Kidney capillary endothelial cell (primary cell): Measurements from ENCODE around the gene TBL1X.
"Not testable (repeated sequence)": the region's sequence is repeated elsewhere in the genome, so short reads cannot be mapped to it uniquely, and the experiment has no call there.

ENCODE experiments used
- DNase-seq: peaks from one replicate; pipeline ENCODE4 v3.0.0-alpha.2; 2018; ENCODE audit warnings: low spot score

Gene TBL1X

DNA sequence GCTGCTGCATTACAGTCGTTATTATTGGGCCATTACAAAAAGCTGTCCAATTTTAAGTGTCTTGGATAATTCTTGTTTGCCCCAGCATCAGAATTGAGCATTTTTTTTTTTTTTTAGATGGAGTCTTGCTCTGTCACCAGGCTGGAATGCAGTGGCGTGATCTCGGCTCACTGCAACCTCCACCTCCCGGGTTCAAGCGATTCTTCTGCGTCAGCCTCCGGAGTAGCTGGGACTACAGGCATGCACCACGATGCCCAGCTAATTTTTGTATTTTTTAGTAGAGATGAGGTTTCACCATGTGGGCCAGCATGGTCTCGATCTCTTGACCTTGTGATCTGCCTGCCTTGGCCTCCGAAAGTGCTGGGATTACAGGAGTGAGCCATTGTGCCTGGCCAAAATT lies 71.3 kb downstream of the TBL1X start:
- DNase-seq = not testable (repeated sequence)

DNA sequence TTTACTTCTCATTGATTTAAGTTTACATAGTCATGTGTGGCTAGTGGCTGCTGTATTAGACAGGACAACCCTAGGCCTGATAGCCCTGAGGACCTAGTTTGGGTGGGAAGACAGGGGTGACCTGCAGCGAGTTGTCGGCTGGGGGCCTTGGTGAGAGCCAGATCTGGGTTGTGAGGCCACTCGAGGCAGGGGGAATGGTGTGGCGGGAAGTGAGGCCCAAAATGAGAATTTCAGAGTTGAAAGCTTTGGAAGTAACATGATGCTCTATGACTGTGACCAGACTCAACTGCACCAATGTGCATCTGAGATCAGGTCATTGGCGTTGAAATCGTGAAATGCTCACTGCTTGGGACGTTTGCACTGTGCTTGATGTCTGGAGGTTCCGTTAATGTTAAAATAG lies 72.9 kb downstream of the TBL1X start:
- DNase-seq = no peak

DNA sequence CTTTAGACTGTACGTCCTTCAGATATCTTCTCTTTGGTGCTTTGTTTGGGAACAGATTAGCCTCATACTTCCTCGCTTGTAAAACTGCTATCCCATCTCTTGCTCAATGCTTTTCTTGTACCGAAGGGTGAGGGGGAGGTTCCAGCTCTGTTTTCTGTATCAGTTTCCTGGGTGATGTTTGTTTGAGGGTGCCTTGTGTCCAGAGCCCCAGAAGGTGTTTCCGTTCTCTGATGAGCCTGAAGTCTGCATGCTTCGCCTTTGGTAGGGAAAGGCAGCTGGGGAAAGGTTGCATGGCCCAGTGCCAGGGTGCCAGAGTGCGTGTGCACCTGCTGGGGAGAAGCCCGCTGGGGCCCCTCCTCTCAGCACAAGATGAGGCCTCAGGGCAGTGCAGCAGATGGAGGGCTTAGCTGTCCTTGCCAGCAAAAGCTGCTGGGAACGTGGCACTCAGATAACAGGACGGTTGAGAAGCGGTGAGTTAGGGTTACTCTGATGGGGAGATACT lies 73.7 kb downstream of the TBL1X start:
- no peak for DNase-seq

DNA sequence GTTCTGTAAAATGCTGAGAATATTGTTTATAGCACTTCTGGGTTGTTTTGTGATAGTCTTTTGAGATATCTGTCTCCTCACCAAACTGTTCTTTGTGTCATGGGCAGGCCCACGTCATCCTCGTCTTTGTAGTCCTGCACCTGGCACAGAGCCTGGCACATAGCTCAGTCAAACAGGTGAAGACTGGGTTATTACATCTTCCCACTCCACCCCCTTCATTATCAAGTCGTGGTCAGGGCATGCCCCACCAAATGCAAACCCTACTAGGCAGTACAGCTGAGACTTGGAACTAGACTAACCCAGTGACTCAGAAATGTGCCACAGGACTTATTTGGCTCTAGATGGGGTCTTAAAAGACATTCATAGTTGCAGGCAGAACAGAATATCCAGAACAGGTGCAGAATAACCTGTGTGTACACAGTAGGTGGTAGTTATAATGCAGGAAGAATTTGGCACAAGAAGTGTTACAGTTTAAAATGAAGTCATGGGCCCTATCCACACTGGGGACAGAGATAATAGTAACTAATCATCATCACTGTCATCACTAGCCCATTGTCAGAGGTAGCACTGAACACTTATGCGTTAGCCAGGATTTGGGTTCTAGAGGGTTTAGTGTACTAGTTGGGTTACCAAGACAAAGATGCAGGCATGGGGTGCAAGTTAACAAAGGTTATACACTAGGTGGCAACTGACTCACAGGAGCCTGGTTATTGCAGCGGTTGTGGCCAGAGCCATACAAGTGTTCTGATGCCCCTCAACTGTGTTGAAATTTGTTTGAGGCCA lies 74.9 kb downstream of the TBL1X start:
- DNase-seq = no peak

DNA sequence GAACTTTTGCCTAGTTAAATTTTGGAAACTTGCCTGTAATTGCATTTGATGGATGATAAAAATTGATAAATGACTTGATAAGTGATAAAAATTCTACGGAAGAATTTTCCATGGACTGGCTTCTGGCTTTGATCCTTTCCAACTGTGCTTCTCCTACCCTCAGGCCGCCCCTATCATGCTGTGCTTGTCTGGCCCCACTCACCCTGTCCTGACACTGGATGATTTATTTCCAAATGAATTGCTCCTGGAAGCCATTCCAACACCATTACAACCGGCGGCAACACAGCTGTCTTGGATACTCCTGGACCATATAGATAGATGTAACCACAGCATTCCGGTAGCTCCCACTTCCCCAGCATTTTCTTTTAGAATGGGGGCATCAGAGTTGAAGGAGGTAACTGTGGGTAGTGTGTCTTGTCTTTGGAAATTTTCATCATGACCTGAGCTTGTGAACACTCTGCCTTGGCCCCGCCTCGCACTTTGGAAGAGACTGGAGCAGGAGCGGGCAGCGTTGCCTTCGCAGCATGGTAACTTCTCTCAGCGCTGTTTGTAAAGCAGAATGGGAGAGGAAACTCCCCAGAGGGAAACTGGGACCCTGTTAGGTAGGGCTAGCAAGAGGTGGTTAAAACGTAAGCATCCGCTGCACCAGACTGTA lies 77.4 kb downstream of the TBL1X start:
- DNase-seq = no peak

DNA sequence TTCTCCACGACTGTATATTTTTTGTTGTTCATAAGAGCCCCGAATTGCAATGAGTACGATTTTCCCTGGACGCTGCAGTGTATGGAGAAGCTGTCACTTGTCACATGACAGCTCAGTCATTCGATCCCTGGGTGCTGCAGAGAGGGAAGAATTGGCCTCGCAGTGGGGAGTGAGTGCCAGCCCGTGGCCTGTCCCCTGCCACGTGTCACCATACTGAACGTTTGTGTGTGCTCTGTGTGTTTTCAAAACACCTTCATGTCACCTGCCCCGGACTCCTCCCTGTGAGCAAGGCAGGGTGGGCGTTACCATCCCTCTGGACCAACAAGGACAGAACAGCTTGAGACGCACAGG lies 77.9 kb downstream of the TBL1X start:
- no peak for DNase-seq

DNA sequence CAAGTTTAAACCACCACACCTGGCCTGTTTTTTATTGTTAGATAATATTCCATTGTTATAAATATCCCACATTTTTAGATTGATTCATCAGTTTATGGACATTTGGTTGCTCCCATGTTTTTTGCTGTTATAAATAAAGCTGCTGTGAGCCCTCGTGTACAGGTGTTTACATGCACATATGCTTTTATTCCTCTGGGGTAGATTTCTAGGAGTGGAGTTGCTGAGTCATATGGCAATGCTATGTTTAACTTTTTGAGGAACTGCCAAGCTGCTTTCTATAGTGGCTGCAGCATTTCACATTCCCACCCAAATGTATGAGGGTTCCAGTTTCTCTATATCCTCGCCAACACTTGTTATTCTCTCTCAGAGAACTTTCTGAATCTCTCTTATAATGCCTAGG lies 90.5 kb downstream of the TBL1X start:
- DNase-seq = no peak

DNA sequence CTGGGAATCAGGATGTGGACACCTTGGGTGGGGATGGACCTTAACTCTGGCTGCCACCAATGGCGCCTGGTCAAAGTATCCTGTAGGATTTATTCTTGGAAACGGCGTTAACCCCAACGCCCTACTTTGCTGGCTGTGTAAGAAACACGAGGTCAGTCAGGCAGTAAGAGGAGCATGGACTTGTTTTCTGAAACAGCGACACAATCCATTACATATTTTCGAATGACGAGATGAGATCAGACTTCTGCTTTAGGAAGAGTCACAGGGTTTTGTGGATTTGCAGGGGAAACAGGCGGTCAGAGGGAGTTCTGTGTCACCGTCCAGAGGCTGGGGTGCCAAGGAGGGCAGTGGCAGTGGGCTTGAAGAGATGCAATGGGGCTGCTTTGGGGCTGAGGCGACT lies 92.2 kb downstream of the TBL1X start:
- DNase-seq = no peak

DNA sequence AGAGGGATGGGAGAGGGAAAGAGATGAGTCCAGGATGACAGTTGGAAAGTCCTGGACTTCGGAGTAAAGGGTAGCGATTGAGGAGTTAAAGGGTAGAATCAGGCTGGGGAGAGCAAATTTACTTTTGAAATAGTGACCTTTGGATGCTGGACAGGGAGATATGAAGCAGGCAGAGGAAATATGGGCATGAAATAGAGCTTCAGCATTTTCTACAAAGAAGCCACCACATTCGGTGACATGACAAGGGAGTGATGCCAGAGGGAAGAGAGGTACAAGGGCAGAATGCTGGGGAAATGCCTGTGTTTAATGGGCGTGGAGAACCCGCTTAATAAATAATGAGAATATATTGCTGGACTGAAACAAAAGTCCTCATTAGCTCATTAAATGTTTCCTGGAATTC lies 92.7 kb downstream of the TBL1X start:
- DNase-seq = no peak

DNA sequence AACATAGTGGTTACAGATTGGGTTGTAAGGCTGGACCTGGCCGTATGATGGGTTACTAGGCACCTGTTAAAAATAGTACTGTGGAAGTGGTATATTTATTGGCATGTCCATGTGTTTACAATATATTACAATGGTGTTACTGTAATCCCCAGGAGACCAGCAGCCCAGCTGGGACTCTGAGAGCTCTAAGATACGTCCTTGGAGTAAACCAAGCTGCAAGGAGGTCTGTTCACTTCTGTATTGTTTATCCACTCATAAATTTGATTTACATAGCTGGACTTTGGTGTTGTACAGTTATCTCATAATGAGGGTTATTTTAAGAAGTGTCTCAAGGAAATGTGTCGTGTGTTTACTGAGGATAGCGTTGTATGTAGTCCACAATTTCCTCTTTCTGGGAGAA lies 93.8 kb downstream of the TBL1X start:
- no peak for DNase-seq

DNA sequence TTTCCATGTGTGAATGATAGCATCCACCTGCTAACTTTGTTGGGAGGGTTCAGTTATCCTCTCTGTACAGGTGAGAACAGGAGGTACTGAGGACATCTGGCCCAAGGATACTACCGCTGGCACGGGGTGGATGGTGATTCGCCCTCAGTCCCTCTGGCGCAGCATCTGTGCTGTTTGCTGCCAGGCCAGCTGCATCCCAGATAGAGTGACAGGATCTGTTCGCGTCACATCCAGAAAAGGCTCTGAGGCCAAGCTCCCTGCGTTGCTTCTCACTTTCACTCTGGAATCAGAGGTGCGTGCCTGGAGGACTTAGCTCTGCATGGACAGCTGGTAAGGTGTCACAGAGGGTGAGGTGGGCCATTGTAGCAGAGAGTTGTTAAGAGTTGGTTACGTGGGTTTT lies 95.4 kb downstream of the TBL1X start:
- no peak for DNase-seq

DNA sequence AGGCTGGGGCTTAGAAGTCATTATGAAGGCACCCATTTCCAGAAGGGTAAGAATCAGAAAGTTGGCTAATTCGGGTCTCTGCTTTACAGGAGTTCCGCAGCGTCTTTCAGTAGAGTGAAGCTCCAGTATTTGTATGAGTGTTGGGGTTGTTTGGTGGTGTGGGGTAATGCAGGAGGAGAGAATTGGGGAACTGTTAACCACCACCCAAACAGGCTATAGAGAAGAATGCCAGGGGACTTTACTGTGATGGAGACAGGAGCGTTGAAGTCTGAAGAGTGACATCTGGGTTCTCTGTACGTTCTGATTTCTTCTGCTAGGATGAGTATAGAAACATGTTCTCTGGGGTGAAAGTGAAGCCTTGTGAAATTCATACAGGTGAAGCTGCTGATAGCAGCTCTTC lies 96.3 kb downstream of the TBL1X start:
- no peak for DNase-seq

DNA sequence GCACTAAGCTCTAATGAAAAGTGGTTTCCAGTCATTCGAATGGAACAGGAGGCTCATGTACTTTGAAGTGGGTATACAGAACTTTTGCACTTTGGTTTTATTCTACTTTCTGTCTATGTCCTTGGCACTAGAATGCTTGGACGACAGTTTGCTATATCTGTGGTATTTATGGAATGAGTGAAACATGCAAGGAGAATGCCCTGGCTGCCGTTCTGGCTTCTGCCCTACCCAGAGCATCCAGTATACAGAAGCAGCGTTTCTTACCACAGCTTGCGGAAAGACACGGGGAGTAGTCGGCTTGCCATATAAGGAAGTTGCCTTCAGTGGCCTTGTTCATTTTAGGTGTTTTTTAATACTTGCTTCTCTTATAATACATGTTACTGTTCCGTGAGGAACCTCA lies 98.0 kb downstream of the TBL1X start:
- DNase-seq = no peak

DNA sequence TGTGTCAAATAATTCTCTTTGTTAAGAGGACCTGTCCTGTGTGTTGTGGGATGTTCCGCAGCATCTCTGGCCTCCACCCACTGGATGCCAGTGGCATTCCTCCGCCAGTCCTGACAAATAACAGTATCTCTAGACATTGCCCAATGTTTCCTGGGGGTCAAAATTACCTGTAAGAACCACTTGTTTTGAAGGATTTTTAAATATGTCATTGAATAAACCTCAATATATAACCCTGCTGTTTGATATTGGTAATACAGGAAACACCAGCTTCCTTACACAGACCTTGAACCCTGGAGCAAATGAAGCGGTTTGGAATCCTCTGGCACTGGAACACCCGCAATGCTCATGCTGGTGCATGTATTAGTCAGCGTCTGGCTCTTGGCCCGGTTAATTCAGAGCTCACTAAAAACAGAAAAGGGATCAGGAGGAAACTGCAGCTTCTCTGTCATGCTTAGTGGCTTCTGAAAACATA lies 101.3 kb downstream of the TBL1X start:
- DNase-seq = peak; percentile 55

DNA sequence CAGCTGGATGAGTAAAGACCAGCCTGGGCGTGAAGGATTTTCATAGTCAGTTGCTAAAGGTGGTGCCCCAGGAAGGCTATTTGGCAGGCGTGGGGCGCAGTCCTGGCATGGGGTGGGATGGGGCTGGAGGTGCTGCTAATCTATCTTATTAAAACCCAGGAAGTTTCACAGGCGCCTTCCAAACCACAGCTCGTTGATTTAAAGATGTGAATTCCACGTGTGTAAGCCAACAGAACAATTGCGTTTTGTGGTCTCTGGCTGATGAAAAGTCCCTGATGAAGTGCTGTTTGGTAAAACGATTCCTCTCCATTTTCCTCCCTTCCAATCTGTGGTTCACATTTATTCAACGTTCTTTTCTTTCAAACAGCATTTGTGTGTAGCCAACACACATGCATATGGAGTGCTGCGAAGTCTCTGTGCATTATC lies 105.0 kb downstream of the TBL1X start:
- no peak for DNase-seq

DNA sequence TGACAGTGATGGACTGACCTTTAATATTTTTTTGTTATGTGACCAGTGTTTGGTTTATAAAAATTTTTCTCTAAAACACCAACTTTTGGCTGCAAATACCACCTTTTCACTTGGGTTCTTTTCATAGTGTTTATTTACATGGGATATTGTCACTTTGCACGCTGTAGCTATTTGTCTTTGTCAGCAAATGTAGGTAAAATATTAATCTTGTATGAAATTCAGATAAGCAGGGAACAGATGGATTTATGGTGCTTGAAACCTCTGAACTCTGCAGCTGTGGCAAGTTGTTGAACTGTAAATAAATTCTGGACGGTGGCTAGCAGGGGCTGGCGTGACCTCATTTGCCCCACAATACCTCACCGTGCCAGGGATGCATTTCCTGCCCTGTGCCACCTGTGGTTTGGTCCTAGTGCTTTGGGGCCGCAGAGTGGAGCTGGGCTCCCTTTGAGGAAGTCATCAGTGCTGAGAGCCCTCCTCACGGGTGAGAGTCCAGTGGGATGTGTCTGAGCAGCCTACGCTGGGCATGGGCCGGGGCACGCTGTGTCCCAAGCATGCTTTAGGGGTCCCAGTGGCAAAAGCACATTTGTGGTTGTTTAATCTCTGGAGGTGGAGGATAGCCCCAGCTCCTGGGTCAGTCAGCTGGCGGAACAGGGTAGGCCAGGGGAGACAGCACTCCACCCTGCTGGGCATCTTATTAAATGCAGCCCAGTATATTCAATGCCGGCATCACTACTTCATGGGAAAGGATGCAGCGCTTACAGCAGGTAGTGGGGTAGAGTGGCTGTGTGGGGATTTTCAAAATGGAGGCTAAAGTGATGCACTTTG lies 108.6 kb downstream of the TBL1X start:
- DNase-seq = no peak

DNA sequence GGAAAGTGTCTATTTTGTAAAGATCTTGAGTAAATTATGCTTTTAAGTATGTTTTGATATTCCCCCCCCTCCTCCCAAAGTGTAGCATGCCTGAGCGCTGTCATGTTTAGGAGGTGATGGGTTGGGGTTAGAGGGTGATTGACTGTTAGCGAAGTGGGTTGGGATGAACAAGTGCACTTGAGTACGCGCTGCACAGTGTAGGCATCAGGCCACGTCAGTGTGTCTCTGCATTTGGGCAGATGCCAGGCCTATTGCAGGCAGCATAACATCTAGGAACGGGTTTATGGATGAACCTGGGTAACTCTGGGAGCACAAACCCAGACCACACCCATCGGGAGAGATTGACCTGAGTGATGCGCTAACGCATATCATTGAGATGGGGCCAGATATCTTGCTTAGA lies 111.2 kb downstream of the TBL1X start:
- no peak for DNase-seq

DNA sequence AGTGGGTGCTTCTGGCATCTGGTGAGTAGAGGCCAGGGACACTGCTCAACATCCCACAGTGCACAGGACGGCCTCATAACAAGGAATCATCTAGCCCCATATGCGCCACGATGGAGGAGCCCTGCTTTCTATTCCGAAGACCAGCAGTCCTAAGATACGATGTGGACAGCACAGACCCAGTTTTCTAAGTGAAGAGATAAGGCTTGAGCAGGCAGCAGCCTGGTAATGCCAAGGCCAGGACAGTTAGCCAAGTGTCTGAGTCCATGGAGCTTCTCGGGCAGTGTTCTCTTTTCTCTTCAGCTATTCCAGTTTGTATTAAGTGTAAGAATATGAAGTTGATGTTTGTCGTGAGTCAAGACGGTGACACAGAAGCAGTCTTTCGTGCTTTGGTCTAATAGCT lies 112.7 kb downstream of the TBL1X start:
- DNase-seq = no peak

DNA sequence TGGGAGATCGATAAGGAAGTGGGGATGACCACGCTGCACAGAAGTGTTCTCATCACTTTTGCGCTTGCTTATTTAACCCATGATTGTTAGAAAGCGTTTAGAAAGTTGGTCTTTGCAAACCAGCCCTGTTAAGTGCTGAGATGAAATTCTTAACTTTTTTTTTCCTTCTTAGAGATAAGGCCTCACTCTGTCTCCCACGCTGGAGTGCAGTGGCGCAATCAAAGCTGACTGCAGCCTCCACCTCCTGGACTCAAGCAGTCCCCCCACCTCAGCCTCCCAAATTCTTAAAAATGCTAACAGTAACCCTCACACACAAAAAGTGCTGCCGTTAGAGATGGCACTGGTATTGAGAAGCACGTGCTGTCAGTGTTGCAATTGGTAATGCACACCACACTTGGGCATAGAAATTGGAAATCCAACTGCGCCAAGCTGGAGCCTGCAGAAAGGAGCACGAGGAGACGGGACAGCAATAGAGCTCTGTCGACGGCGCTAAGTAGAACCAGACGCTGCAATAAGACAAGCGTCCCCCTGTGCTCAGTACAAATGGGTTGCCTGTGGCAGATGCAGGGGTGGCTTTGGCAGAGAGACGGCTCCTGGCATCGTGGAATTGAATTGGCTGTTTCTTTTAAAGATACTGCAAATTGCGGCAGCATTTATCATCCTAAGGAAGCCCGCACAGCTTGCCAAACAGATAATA lies 113.4 kb downstream of the TBL1X start:
- DNase-seq = no peak

DNA sequence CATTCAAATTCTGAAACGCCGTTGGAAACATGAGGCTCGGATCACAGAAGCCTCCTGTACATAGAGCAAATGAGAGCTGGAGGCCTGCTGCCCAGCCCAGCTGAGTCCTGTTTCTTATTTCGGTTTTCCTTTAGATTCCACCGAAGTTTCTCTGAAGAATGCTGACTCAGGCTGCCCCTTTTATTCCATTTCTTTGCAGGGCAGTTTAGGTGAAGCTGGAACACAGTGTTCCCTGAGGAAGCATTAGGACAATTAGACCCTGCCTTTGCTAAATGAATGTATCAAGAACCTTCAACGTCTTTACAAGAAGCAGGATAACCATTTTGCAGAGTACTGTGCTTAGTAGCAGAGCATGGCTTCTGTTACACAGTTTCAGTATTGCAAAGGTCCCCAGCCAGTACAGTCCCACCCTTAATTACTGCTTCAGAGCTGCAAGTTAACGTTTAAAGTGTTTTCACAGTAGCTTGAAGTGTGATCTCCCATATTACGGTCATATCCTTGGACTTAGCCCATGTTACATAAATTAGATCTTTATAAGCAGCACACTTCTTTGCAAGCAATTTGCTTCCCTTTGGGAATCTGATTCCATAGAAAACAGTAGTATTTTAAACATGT lies 117.0 kb downstream of the TBL1X start:
- no peak for DNase-seq

DNA sequence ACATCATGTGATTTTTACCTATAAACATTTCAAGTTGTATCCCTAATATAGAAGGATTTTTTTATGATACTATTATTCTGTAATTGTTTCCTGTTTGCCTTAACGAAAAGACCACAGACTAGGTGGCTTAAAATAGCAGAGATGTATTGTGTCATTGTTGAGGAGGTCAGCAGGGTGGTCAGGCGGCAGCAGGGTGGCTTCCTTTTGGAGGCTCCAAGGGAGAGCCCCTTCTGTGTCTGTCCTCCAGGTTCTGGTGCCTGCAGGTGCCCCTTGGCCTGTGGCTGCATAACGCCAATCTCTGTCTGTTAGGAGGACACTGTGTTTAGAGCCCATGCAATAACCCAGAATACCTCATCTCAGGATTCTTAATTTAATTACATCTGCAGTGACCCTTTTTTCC lies 118.1 kb downstream of the TBL1X start:
- no peak for DNase-seq

DNA sequence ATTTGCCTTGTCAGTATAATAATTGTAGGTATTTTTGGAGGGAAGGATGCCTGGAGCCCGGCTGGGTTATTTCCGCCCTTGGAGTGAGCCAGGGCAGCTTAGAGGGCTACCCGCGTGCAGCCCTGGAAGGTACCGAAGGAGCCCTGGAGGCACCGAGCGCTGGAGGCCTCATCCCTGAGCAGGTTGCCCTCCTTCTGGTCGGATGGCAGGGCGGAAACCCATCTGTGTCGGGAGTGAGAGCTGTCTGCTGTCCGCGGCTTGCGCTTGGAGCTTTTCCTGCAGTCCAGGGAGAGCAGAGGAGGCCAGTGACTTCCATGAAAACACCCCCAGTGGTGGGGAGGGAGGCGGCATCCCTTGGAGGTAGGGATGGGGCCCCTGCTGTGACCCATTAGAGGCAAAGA lies 122.1 kb downstream of the TBL1X start:
- DNase-seq = no peak
